HG02884 (cell line): Measurements from ENCODE around the gene HOMER2.

Source experiments
- ATAC-seq: cut with Tn5 transposase; IDR thresholded peaks from one replicate; pipeline ENCODE4 v1.9.1; 2021; ENCODE audit warnings: mild to moderate bottlenecking, moderate library complexity; ENCODE audit not compliant: unreplicated experiment

Gene HOMER2

GRCh38 chr15:82933576-82933975, 18.9 kb downstream of the HOMER2 start:
- ATAC-seq = no peak

- ATAC-seq = no peak
These were observed 21.3 kb downstream of the HOMER2 start for GRCh38 chr15:82931221-82931620.

GRCh38 chr15:82930461-82930860, 22.1 kb downstream of the HOMER2 start:
- no peak for ATAC-seq

- ATAC-seq = no peak
These were observed 23.8 kb downstream of the HOMER2 start for GRCh38 chr15:82928711-82929110.

GRCh38 chr15:82923744-82924143, 28.8 kb downstream of the HOMER2 start:
- no peak for ATAC-seq

- no peak for ATAC-seq
These were observed 29.8 kb downstream of the HOMER2 start for GRCh38 chr15:82922737-82923136.

- ATAC-seq = no peak
These were observed 30.6 kb downstream of the HOMER2 start for GRCh38 chr15:82921939-82922338.

- no peak for ATAC-seq
These were observed 31.3 kb downstream of the HOMER2 start for GRCh38 chr15:82921242-82921641.

GRCh38 chr15:82919231-82919886, 33.2 kb downstream of the HOMER2 start:
- no peak for ATAC-seq

- ATAC-seq = no peak
These were observed 33.8 kb downstream of the HOMER2 start for GRCh38 chr15:82918607-82919230.

GRCh38 chr15:82918162-82918561, 34.4 kb downstream of the HOMER2 start:
- ATAC-seq = no peak

- ATAC-seq = no peak
These were observed 35.3 kb downstream of the HOMER2 start for GRCh38 chr15:82917249-82917648.

- no peak for ATAC-seq
These were observed 36.2 kb downstream of the HOMER2 start for GRCh38 chr15:82916161-82916952.

- ATAC-seq = no peak
These were observed 38.1 kb downstream of the HOMER2 start for GRCh38 chr15:82914396-82914795.

GRCh38 chr15:82911458-82911857, 41.1 kb downstream of the HOMER2 start:
- no peak for ATAC-seq

- no peak for ATAC-seq
These were observed 41.8 kb downstream of the HOMER2 start for GRCh38 chr15:82910721-82911120.

- no peak for ATAC-seq
These were observed 43.3 kb downstream of the HOMER2 start for GRCh38 chr15:82909080-82909815.

- no peak for ATAC-seq
These were observed 45.2 kb downstream of the HOMER2 start for GRCh38 chr15:82907350-82907749.

GRCh38 chr15:82904574-82904973, 47.9 kb downstream of the HOMER2 start:
- no peak for ATAC-seq

- ATAC-seq = no peak
These were observed 49.0 kb downstream of the HOMER2 start for GRCh38 chr15:82903511-82903910.

- ATAC-seq = no peak
These were observed 51.3 kb downstream of the HOMER2 start for GRCh38 chr15:82901114-82901805.
